HG03378 (cell line): Measurements from ENCODE around the gene REELD1.

Source experiments
- ATAC-seq: cut with Tn5 transposase; IDR thresholded peaks from one replicate; pipeline ENCODE4 v1.9.1; 2021; ENCODE audit warnings: mild to moderate bottlenecking, moderate library complexity; ENCODE audit not compliant: unreplicated experiment

The REELD1 gene

GRCh38 chr4:146224326-146224966, 10.1 kb downstream of the REELD1 start:
- ATAC-seq: no peak

GRCh38 chr4:146229406-146229805, 15.1 kb downstream of the REELD1 start:
- ATAC-seq: no peak

GRCh38 chr4:146232131-146232722, 17.9 kb downstream of the REELD1 start:
- ATAC-seq: no peak

DNA sequence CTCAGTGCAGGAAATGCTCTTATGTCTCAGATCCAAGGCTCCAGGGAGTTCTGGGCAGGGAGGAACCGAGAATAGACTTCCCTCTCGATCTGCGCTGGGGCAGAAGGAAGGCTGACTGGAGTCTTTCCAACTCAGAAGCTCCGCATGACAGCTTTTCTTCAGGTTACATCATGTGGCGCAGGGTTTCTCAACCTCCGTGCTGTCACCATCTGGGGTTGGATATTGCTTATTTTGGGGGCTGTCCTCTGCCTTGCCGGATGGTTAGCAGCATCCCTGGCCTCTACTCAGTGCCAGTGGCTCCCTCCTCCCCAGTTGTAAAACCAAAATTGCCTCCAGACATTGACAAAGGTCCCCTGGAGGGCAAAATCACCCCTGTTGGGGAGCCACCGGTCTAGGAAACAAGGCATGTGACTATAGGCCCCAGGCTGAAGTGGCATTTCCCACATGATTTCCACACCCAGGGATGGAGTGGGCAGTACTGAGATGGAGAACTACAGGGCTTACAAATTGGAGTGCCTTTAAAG, 21.4 kb downstream of the REELD1 start:
- no peak for ATAC-seq

- no peak for ATAC-seq
Observed at GRCh38 chr4:146236216-146236615, 21.9 kb downstream of the REELD1 start.

DNA sequence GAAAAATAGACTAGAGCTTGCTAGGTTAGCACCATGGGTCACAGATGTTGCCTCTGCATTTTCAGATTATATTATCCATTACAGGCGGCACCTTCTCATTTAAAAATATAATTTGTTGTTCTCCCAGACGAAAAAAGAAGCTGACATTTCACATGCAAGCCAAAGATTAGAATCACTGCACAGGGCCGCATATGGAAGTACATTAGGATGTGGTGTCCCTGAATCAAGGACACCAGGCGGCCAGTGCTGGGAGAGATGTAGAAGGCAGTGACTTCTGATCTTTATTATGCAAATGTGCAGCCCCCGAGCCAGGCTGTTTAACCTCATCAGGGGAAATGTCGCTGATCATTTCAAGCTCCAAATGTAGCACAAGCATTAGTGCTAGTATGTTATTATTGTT, 22.8 kb downstream of the REELD1 start:
- no peak for ATAC-seq

- ATAC-seq: no peak
Observed at GRCh38 chr4:146238107-146238506, 23.8 kb downstream of the REELD1 start.

DNA sequence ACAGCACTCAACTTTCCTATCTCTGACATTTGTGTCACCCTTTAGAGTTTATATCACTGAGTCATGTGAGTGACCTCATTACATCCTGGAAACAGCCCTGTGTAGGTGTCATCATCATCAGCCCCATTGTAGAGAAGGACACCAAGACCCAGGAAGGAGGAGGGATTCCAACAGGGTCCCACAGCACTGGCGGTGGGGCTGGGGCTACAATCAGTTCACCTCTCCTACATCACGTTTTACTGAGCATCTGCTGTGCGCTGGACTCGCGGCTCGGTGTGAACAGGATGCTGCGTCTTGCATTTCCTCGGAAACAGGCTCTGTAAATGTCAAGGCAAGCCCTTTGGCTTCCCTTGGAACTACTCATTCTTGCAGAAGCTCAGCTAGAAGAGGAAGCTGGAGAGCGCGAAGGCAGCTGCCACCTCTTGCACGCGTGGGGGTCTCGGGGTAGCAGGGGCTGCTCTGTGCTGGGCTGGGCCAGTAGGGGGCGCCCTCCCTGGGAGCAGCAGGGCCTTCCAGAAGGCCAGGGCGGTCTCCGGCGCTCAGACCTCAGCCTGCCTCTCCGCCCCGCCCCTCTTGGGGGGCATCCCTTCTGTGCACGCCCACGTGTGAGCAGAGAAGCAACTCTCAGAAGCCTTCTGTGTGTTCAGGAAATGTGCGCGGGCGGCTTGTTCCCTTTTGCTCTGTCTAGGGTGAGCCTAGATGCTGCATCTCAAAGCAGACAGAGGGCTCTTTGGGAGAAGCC, 29.0 kb downstream of the REELD1 start:
- ATAC-seq: peak; percentile 84

DNA sequence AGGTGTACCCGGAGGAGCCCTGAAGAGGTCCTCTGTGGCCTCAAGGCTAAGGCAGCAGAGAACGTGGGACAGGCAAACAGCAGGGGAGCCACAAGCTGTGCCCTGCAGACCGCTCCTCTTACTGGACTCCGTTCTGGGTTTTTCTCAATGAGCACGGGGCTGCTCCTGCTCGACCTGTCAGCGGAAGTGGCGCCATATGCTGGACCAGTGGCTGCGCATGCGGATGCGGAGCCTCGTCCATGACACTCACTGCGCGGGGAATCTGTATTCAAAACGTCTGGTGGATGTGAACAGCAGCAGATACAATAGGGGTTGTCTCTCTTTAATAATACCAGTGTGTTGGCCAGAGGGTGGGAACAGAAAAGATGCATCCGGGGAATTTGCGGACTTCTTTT, 29.5 kb downstream of the REELD1 start:
- no peak for ATAC-seq

DNA sequence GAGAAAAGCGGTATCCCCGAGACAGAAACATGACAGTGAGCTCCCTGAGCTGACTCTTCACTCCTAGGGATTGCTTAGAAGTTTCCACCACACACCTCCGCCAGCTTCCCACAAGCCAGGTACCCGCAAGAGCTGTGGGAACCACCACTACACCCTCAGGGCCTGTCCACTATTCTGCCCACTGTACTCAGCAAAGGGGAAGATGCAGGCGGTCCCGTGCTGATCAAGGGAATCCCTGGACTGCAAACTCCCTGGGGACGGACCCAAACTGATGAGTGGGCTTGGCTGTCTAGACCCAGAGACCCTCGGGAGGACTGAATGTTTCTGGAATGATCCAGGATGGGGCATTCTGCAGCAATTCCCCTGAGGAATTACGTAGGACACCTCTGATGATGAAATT, 30.2 kb downstream of the REELD1 start:
- no peak for ATAC-seq

DNA sequence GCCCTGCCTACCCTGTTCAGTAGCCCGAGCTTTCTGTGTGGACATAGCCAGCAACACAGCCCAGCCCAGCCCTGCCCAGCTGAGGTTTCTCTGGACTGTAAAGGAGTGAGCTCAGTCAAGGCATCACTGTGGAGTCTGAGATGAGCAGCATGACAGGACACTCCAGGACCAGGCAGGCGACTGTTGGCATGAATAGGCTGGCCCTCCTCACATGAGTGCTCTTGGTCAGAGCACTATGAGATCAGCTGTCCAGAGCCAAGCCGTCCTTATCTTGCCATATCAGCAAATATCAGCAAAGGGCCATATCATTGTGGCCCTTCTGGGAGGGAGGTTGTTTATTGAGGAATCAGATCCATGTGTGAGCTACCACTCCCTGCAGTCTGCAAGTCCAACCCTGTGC, 30.9 kb downstream of the REELD1 start:
- no peak for ATAC-seq

DNA sequence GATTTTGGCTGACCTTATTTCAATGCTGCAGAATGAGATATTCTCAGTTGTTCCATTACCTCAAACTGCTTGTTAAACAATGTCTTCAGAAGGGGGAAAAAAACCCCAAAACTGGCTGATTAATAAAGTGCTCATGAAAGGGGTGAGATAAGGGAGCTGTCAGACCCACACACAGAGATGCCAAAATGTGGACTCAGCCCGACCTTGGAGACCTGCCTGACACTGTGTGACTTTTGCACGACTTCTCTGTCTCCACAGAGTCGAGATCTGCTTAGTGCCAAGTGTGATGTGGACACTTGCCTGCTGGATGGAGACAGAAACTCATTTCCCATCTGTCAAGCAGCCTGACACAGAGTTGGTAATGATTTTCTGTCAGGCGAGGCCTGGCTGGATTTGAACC, 31.5 kb downstream of the REELD1 start:
- no peak for ATAC-seq

- ATAC-seq: no peak
Observed at GRCh38 chr4:146246381-146246780, 32.0 kb downstream of the REELD1 start.

- no peak for ATAC-seq
Observed at GRCh38 chr4:146247356-146247755, 33.0 kb downstream of the REELD1 start.

GRCh38 chr4:146252969-146253611, 38.8 kb downstream of the REELD1 start:
- ATAC-seq: no peak

DNA sequence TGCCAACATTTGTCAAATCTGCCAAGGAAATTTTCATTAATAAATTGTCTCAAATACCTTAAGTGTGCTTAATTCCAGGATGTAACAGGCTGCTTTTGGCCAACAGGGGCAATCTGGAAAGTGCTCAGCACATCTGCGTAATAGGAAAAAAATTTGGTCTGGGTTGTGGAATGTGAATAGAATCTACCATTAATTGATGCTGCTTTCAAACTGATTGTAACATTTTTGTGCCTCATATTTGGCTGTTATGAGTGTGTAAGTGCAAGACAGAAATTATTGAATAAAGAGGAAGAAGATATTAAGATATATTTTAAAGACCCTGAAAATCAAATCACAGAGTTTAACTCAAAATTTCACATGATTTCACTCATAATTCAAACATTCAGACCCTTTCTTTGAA, 41.1 kb downstream of the REELD1 start:
- ATAC-seq: no peak

DNA sequence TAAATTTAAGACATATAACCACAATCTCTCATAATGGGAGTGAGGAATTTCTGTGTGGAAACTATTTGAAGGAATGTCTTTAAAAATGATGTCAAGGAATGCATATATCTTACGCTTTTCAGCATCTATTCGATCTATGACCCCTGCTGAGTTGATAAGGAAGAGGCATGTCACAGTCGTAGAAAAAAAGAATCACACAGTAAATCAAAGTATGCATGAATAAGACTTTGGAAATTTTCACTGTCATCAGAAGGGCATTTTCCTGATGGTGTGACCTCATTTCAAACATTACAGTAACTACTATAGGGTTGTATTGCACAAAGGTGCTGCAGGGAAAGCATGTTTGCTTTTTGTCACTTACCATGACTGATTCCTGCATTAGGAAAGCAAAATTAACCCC, 41.5 kb downstream of the REELD1 start:
- no peak for ATAC-seq

GRCh38 chr4:146256328-146256727, 42.0 kb downstream of the REELD1 start:
- no peak for ATAC-seq

- no peak for ATAC-seq
Observed at GRCh38 chr4:146257511-146257910, 43.2 kb downstream of the REELD1 start.

DNA sequence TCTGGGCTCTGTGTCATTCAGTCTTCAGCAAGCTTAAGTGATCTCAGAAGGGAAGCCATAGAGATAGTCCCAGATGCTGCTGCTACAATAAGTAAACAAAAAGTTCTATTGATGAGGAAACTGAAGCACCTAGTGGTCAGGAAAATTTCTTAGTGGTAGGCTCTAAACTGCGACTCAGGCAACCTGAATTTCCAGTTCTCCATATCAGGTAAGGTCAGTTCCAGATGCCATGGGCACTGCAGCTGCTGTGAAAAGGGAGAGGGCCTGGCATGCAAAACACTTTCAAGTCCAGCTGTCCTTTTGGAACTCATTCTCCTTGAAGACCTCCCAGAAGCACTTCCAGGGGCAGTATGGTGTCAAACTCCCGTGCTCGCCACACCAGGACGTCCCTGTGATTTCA, 46.2 kb downstream of the REELD1 start:
- ATAC-seq: no peak

DNA sequence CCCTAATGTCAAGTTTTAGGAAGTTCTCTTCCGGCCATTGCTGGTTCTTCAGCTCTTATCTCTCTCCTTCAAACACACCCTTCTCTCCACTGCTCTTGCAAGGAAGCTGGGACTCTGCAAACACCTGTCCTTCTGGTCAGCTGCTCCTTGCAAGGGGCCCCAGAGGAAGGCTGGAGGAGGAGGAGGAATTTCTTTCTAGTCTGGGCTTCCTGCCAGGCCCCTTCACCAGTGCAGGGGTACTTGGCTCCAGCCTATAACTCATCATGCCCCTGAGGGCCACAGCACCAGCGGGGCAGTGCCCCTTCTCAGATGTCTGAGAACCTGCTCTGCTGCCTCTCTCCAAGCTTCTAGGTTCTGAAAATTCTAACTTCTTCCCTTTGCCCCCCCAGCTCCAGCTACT, 46.7 kb downstream of the REELD1 start:
- no peak for ATAC-seq

GRCh38 chr4:146263793-146264192, 49.5 kb downstream of the REELD1 start:
- no peak for ATAC-seq
